Heart left ventricle (tissue), 13 donors: ENCODE data around the gene KRTAP10-10.

ENCODE experiments used
- POLR2A ChIP-seq, 2 donors: fragments of 450-650 bp; IDR thresholded peaks; one replicate each; pipeline ENCODE4 v1.6.1; 2017; ENCODE audit warnings: antibody characterized with exemption in 2 of 2, mild to moderate bottlenecking in 2 of 2, moderate library complexity in 2 of 2
- TF ChIP-seq, protein P1 (sequence below), 12 donors: fragments of 200-600 bp; sonication (generic) in 4 of 12; IDR thresholded peaks; one replicate each; pipeline versions ENCODE4 v1.5.0 to v1.8.0; 2018 to 2022; ENCODE audit warnings: antibody characterized with exemption in 12 of 12, mild to moderate bottlenecking in 5 of 12
- donor health status: ischemic (EF 13 %, LVEDD 7.1; RV severe dilation, severe dysfunction).
- donor health status: DM: no; HTN: yes; CAD: no.
- donor health status: DM: no; HTN: no; CAD: no.
- donor health status: ischemic (EF 25% LVEDD 6.9; RV normal size, moderate dysfunction).
- donor health status: ischemic (EF 25% LVEDD 5.7; RV mildly dilated, moderate dysfunction).
- donor health status: ischemic (EF 35%, LVEDD 5.7; RV mildly dilated, moderate dysfunction).
- donor health status: nonischemic (EF 11% LVEDD 7.7; RV severe dilation, severe dysfunction).
- donor health status: DM: yes; HTN: yes; CAD: no.
- donor health status: PGD.
- donor health status: ischemic (EF 29% LVEDD 5.4; RV normal size, mild dysfunction).
- donor health status: nonischemic (EF 23%, LVEDD 6.1; RV moderate dilation, normal function).

DNA sequence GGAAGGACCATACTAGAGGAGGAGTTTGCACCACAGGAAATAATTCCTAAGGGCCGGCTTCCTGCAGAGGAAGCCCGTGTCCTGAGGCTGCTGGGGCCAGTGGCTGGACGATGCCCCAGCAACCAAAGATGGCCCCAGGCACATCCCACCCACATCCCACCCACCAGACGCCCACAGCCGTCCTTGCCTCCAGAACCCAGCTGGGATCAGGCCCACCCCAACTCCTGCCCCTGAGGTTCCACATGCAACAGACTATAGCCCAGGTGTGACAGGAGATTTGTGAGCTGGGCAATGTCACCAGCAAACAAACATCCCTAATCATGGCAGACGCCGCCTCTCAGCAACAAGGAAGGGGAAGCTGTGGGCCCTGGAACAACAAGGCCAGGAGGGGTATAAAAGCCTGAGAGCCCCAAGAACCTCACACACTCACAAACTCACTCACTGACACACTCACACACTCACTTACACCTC, 10.4 kb upstream of the KRTAP10-10 start, which contains the start of gene KRTAP10-9:
- TF ChIP-seq, protein P1, sequence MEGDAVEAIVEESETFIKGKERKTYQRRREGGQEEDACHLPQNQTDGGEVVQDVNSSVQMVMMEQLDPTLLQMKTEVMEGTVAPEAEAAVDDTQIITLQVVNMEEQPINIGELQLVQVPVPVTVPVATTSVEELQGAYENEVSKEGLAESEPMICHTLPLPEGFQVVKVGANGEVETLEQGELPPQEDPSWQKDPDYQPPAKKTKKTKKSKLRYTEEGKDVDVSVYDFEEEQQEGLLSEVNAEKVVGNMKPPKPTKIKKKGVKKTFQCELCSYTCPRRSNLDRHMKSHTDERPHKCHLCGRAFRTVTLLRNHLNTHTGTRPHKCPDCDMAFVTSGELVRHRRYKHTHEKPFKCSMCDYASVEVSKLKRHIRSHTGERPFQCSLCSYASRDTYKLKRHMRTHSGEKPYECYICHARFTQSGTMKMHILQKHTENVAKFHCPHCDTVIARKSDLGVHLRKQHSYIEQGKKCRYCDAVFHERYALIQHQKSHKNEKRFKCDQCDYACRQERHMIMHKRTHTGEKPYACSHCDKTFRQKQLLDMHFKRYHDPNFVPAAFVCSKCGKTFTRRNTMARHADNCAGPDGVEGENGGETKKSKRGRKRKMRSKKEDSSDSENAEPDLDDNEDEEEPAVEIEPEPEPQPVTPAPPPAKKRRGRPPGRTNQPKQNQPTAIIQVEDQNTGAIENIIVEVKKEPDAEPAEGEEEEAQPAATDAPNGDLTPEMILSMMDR (IDR thresholded peaks at IDR 0.05), result no peak
- no peak for TF ChIP-seq POLR2A (IDR thresholded peaks at IDR 0.05)
